ENCODE results near the gene IRX5. TPM values are rescaled to one million over a fixed set of nuclear protein-coding genes. Genes with fewer than 3 reads are reported as not detected.

The IRX5 gene
- 0.07 TPM for polyA plus RNA-seq (2013)

DNA sequence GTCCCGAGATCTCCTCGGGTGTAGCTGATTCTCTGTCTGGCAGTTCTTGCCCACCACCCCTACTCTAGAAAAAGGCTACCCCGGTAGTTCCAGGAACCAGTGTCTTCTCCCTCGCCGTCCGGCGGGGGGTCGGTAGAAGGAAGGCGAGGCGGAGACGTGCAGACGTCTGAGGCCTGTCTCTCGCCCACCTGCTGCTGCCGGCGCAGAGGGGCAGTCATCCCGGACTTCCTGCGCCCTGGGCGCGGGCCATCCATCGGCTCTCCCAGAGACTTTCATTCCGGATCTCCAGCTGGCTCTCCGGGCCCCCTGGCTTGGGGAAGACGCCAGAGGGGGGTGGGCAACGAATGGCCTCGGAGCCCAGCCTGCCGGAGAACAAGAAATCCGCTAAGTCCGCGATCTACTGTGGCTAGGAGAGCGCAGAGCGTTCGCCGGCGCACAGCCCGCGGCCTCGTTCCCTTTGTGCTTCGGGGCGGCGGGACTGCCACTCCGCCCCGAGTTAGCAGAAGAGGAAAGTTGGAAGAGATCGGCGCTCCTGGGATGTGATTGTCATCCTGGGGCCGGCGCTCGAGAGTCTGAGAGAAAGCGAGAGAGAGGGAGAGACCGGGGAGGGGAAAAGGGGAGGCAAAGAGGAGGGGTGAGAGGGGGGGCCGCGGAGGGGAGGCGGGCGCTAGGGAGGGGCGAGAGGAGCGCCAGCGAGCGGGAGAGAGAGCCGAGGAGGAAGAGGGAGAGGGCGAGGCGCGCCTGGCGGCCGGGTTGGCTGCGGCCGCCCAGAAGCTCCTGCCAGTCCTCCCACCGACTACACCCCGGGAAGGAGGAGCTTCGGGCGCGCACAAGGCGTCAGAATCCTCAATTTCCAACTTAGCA is at the start of gene IRX5:
TSS of gene IRX5 (plus strand) at position 861 of the 864 bp plus-strand sequence. CDS start 334 bp downstream, outside the sequence.
- Histone ChIP-seq H3K36me3 (ENCODE audit: control insufficient read depth in 4 of 4, insufficient read depth in 4 of 4, low read length in 3 of 4) (no peaks in the 10 kb centered on the region), H3K27ac (ENCODE audit: insufficient read depth in 1 of 2, low read depth in 1 of 2, low read length in 2 of 2, poor library complexity in 1 of 2, severe bottlenecking in 2 of 2) (no peak within 1 kb of the TSS), H3K9me3 (ENCODE audit: control extremely low read depth in 1 of 5, control insufficient read depth in 4 of 5, insufficient read depth in 2 of 5, low read depth in 1 of 5, low read length in 4 of 5) (no peaks in the 10 kb centered on the region), H3K4me1 (ENCODE audit: control extremely low read depth in 1 of 4, control insufficient read depth in 4 of 4, insufficient read depth in 4 of 4, low read length in 3 of 4) (peaks cover 2 to 35% (median 28%) of the 10 kb centered on the region in 4 experiments), H3K4me3 (ENCODE audit: control insufficient read depth in 1 of 7, extremely low read depth in 1 of 7, insufficient read depth in 4 of 7, low read depth in 2 of 7, low read length in 6 of 7) (peak within 1 kb of the TSS; percentile 32 to 76 (median 57)), H3K27me3 (replicated peaks in 2 of 5; ENCODE audit: control insufficient read depth in 4 of 5, insufficient read depth in 5 of 5, low read length in 4 of 5) (peaks cover 28 to 92% (median 31%) of the 10 kb centered on the region in 5 experiments)
- POLR2A ChIA-PET, result no interaction called here
- under 1% methylated on average over 54 of the region's 71 CpGs for WGBS (ENCODE audit: insufficient coverage)
- CTCF ChIA-PET, result no interaction called here
- peak in 2 of 3 donors; percentile 55 to 64 for DNase-seq

DNA sequence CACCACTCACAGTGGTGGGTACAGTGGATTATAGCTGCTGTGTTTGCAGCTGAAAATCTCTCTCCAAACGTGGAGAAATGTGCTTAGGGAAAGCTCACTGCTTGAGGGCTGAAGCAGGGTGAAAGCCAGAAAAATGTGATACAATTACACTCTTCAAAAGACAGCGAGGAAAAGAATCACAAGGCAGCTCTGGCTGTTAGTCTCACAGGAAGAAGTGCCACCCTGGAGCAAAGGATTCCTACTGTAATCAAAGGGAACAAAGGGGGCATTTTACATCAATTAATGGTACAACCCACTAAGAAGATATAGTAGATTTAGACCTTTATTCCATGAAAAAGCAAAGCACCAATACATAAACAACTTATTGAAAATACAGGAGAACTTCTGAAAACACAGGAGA is 48.1 kb upstream of the IRX5 start:
- Histone ChIP-seq H3K36me3 (ENCODE audit: control insufficient read depth in 4 of 4, insufficient read depth in 4 of 4, low read length in 3 of 4) (no peaks in the 10 kb centered on the region), H3K4me3 (ENCODE audit: control insufficient read depth in 1 of 7, extremely low read depth in 1 of 7, insufficient read depth in 4 of 7, low read depth in 2 of 7, low read length in 6 of 7) (no peak overlapping the region), H3K4me1 (ENCODE audit: control extremely low read depth in 1 of 4, control insufficient read depth in 4 of 4, insufficient read depth in 4 of 4, low read length in 3 of 4) (no peaks in the 10 kb centered on the region), H3K27me3 (replicated peaks in 2 of 5; ENCODE audit: control insufficient read depth in 4 of 5, insufficient read depth in 5 of 5, low read length in 4 of 5) (peaks cover 0 to 4% (median 0%) of the 10 kb centered on the region in 5 experiments), H3K9me3 (ENCODE audit: control extremely low read depth in 1 of 5, control insufficient read depth in 4 of 5, insufficient read depth in 2 of 5, low read depth in 1 of 5, low read length in 4 of 5) (peaks cover 0 to 8% (median 5%) of the 10 kb centered on the region in 5 experiments), H3K27ac (ENCODE audit: insufficient read depth in 1 of 2, low read depth in 1 of 2, low read length in 2 of 2, poor library complexity in 1 of 2, severe bottlenecking in 2 of 2) (no peak overlapping the region)
- ChIA-PET POLR2A (no interaction called here), CTCF (no interaction called here)
- 86% methylated on average over 1 of the region's 2 CpGs for WGBS (ENCODE audit: insufficient coverage)
- no peak for DNase-seq

DNA sequence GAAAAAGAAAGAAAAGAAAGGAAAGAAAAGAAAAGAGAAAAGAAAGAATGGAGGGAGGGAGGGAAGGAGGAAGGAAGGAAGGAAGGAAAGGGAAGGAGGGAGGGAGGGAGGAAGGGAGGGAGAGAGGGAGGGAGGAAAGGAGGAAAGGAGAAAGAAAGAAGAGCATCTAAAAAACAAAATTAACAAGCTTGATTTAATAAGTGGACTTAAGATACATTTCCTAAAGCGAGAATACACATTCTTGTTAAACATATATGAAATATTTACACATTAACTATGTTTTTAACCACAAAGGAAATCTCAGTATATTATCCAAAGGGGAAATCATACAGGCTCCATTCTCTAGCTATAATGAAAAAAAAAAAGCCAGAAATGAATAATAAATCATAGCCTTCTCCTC is 47.3 kb upstream of the IRX5 start:
- ChIA-PET POLR2A (no interaction called here), CTCF (no interaction called here)
- no CpG with 5 or more reads among the region's 1 CpG for WGBS (ENCODE audit: insufficient coverage)
- no peak overlapping the region for H3K27ac ChIP-seq (ENCODE audit: insufficient read depth in 1 of 2, low read depth in 1 of 2, low read length in 2 of 2, poor library complexity in 1 of 2, severe bottlenecking in 2 of 2)
- no peaks in the 10 kb centered on the region for H3K4me1 ChIP-seq (ENCODE audit: control extremely low read depth in 1 of 4, control insufficient read depth in 4 of 4, insufficient read depth in 4 of 4, low read length in 3 of 4)
- H3K27me3 ChIP-seq (replicated peaks in 2 of 5; ENCODE audit: control insufficient read depth in 4 of 5, insufficient read depth in 5 of 5, low read length in 4 of 5), result peaks cover 0 to 4% (median 0%) of the 10 kb centered on the region in 5 experiments
- H3K9me3 ChIP-seq (ENCODE audit: control extremely low read depth in 1 of 5, control insufficient read depth in 4 of 5, insufficient read depth in 2 of 5, low read depth in 1 of 5, low read length in 4 of 5), result peaks cover 0 to 8% (median 5%) of the 10 kb centered on the region in 5 experiments
- DNase-seq, result no peak
- no peaks in the 10 kb centered on the region for H3K36me3 ChIP-seq (ENCODE audit: control insufficient read depth in 4 of 4, insufficient read depth in 4 of 4, low read length in 3 of 4)
- H3K4me3 ChIP-seq (ENCODE audit: control insufficient read depth in 1 of 7, extremely low read depth in 1 of 7, insufficient read depth in 4 of 7, low read depth in 2 of 7, low read length in 6 of 7), result no peak overlapping the region

DNA sequence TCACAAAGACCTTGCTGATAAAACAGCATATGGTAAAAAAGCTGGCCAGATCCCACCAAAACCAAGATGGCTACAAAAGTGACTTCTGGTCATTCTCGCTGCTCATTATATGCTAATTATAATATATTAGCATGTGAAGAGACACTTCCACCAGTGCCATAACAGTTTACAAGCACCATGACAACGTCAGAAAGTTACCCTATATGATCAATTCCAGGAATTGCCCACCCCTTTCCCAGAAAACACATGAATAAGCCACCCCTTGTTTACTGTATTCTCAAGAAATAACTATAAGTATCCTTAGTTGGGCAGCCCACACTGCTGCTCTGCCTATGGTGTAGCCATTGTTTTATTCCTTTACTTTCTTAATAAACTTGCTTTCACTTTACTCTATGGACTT is 44.6 kb upstream of the IRX5 start:
- H3K4me3 ChIP-seq (ENCODE audit: control insufficient read depth in 1 of 7, extremely low read depth in 1 of 7, insufficient read depth in 4 of 7, low read depth in 2 of 7, low read length in 6 of 7), result no peak overlapping the region
- 100% methylated on average over 1 of the region's 2 CpGs for WGBS (ENCODE audit: insufficient coverage)
- DNase-seq, result no peak
- CTCF ChIA-PET, result no interaction called here
- peaks cover 0 to 8% (median 5%) of the 10 kb centered on the region in 5 experiments for H3K9me3 ChIP-seq (ENCODE audit: control extremely low read depth in 1 of 5, control insufficient read depth in 4 of 5, insufficient read depth in 2 of 5, low read depth in 1 of 5, low read length in 4 of 5)
- H3K27ac ChIP-seq (ENCODE audit: insufficient read depth in 1 of 2, low read depth in 1 of 2, low read length in 2 of 2, poor library complexity in 1 of 2, severe bottlenecking in 2 of 2), result no peak overlapping the region
- H3K4me1 ChIP-seq (ENCODE audit: control extremely low read depth in 1 of 4, control insufficient read depth in 4 of 4, insufficient read depth in 4 of 4, low read length in 3 of 4), result no peaks in the 10 kb centered on the region
- H3K36me3 ChIP-seq (ENCODE audit: control insufficient read depth in 4 of 4, insufficient read depth in 4 of 4, low read length in 3 of 4), result no peaks in the 10 kb centered on the region
- POLR2A ChIA-PET, result no interaction called here
- peaks cover 0 to 4% (median 0%) of the 10 kb centered on the region in 5 experiments for H3K27me3 ChIP-seq (replicated peaks in 2 of 5; ENCODE audit: control insufficient read depth in 4 of 5, insufficient read depth in 5 of 5, low read length in 4 of 5)

DNA sequence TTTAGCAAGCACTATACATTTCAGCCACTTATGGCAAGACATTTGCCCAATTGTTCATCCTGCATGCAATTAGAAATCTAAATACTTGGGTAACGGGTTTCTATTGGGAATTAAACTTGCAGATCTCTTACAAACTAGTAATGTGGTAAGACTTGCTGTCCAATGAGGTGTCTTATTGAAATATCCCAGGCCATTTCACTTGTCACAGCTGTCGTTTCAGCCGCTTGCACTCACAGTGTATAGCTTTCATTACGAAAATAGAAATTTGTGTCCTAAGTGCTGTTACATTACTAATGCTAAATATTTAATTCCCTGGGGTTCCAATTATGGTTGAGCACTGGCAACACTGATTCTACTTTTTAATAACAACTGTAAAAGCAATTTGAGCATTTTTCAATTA is 40.3 kb upstream of the IRX5 start:
- WGBS (ENCODE audit: insufficient coverage), result 90% methylated on average over 1 of the region's 4 CpGs

DNA sequence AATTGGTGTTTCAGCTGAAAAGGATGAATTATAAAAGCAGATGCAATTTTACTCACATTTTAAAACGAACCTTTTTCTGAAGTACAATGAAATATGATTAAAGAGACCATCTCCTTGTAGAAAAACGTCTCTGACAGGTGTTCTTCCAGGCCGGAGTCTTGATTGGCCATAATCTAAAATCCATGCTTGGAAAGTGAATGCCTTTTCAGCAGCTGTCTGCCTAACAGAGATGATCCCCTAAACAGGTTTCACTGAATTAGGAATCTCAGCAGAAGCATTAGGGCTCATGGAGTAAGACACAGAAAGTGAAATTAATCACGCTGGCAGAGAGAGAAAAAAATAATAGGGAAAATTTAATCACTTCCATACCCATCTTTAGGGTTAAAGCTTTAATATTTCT is 39.3 kb upstream of the IRX5 start:
- POLR2A ChIA-PET, result no interaction called here
- no peak overlapping the region for H3K4me3 ChIP-seq (ENCODE audit: control insufficient read depth in 1 of 7, extremely low read depth in 1 of 7, insufficient read depth in 4 of 7, low read depth in 2 of 7, low read length in 6 of 7)
- WGBS (ENCODE audit: insufficient coverage), result 93% methylated on average over 2 of the region's 4 CpGs
- H3K9me3 ChIP-seq (ENCODE audit: control extremely low read depth in 1 of 5, control insufficient read depth in 4 of 5, insufficient read depth in 2 of 5, low read depth in 1 of 5, low read length in 4 of 5), result no peaks in the 10 kb centered on the region
- no peak for DNase-seq
- H3K4me1 ChIP-seq (ENCODE audit: control extremely low read depth in 1 of 4, control insufficient read depth in 4 of 4, insufficient read depth in 4 of 4, low read length in 3 of 4), result no peaks in the 10 kb centered on the region
- CTCF ChIA-PET, result no interaction called here
- no peak overlapping the region for H3K27ac ChIP-seq (ENCODE audit: insufficient read depth in 1 of 2, low read depth in 1 of 2, low read length in 2 of 2, poor library complexity in 1 of 2, severe bottlenecking in 2 of 2)
- no peaks in the 10 kb centered on the region for H3K36me3 ChIP-seq (ENCODE audit: control insufficient read depth in 4 of 4, insufficient read depth in 4 of 4, low read length in 3 of 4)
- peaks cover 0 to 6% (median 2%) of the 10 kb centered on the region in 5 experiments for H3K27me3 ChIP-seq (replicated peaks in 2 of 5; ENCODE audit: control insufficient read depth in 4 of 5, insufficient read depth in 5 of 5, low read length in 4 of 5)

More for the DNA sequence above, 40.3 kb upstream of the IRX5 start:
- no peak overlapping the region for H3K4me3 ChIP-seq (ENCODE audit: control insufficient read depth in 1 of 7, extremely low read depth in 1 of 7, insufficient read depth in 4 of 7, low read depth in 2 of 7, low read length in 6 of 7)
- no peaks in the 10 kb centered on the region for H3K36me3 ChIP-seq (ENCODE audit: control insufficient read depth in 4 of 4, insufficient read depth in 4 of 4, low read length in 3 of 4)
- H3K4me1 ChIP-seq (ENCODE audit: control extremely low read depth in 1 of 4, control insufficient read depth in 4 of 4, insufficient read depth in 4 of 4, low read length in 3 of 4), result no peaks in the 10 kb centered on the region
- H3K27me3 ChIP-seq (replicated peaks in 2 of 5; ENCODE audit: control insufficient read depth in 4 of 5, insufficient read depth in 5 of 5, low read length in 4 of 5), result peaks cover 0 to 4% (median 2%) of the 10 kb centered on the region in 5 experiments
- no peak for DNase-seq
- no peak overlapping the region for H3K27ac ChIP-seq (ENCODE audit: insufficient read depth in 1 of 2, low read depth in 1 of 2, low read length in 2 of 2, poor library complexity in 1 of 2, severe bottlenecking in 2 of 2)
- peaks cover 0 to 3% (median 0%) of the 10 kb centered on the region in 5 experiments for H3K9me3 ChIP-seq (ENCODE audit: control extremely low read depth in 1 of 5, control insufficient read depth in 4 of 5, insufficient read depth in 2 of 5, low read depth in 1 of 5, low read length in 4 of 5)
- ChIA-PET CTCF (interaction anchor here (1.2 kb wide), 1 partner anchor 9 kb away, joined by 3 read pairs; no protein-coding TSS in a partner anchor), POLR2A (no interaction called here)

DNA sequence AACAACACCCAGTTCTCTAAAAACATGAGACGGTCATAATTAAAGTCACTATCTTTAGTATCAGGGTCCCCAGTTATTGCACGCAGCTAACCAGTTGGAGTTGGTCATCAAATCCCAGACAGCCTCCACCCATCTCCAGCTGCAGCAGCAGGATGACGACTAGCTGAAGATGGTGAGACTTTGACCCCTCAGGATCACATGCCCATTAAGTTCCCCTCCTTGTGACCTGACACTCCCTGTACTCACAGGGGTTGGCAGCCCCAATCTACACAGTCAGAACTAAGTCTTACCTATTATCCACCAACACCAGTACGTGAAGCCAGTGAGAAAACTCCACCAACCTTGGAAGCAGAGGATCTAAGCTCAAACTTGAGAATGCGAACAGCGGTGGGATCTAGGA is 37.7 kb upstream of the IRX5 start:
- ChIA-PET CTCF (no interaction called here), POLR2A (interaction anchor here (0.5 kb wide), 1 partner anchor 95 kb away, joined by 5 read pairs; no protein-coding TSS in a partner anchor)
- DNase-seq, result no peak
- no peak overlapping the region for H3K27ac ChIP-seq (ENCODE audit: insufficient read depth in 1 of 2, low read depth in 1 of 2, low read length in 2 of 2, poor library complexity in 1 of 2, severe bottlenecking in 2 of 2)
- no peaks in the 10 kb centered on the region for H3K4me1 ChIP-seq (ENCODE audit: control extremely low read depth in 1 of 4, control insufficient read depth in 4 of 4, insufficient read depth in 4 of 4, low read length in 3 of 4)
- no peaks in the 10 kb centered on the region for H3K36me3 ChIP-seq (ENCODE audit: control insufficient read depth in 4 of 4, insufficient read depth in 4 of 4, low read length in 3 of 4)
- H3K27me3 ChIP-seq (replicated peaks in 2 of 5; ENCODE audit: control insufficient read depth in 4 of 5, insufficient read depth in 5 of 5, low read length in 4 of 5), result peaks cover 0 to 6% (median 0%) of the 10 kb centered on the region in 5 experiments
- H3K9me3 ChIP-seq (ENCODE audit: control extremely low read depth in 1 of 5, control insufficient read depth in 4 of 5, insufficient read depth in 2 of 5, low read depth in 1 of 5, low read length in 4 of 5), result no peaks in the 10 kb centered on the region
- WGBS (ENCODE audit: insufficient coverage), result 98% methylated on average over 3 of the region's 6 CpGs
- no peak overlapping the region for H3K4me3 ChIP-seq (ENCODE audit: control insufficient read depth in 1 of 7, extremely low read depth in 1 of 7, insufficient read depth in 4 of 7, low read depth in 2 of 7, low read length in 6 of 7)

Data from common myeloid progenitor, CD34-positive (primary cell).